GM12872 (cell line): ENCODE data around the gene HNMT.

Source experiments
- CTCF ChIP-seq: IDR thresholded peaks from 3 replicates; pipeline ENCODE4 v1.5.1; 2011; ENCODE audit warnings: low read depth, mild to moderate bottlenecking, low read length, moderate library complexity; ENCODE audit not compliant: insufficient read depth

HNMT gene

GRCh38 chr2:137997733-137998132 is 33.5 kb downstream of the HNMT start:
- no peak for TF ChIP-seq CTCF

GRCh38 chr2:137998503-137998902 is 34.2 kb downstream of the HNMT start:
- no peak for TF ChIP-seq CTCF

GRCh38 chr2:137999273-137999672 is 35.0 kb downstream of the HNMT start:
- no peak for TF ChIP-seq CTCF

- no peak for TF ChIP-seq CTCF
These were observed 35.7 kb downstream of the HNMT start for GRCh38 chr2:138000009-138000408.

GRCh38 chr2:138000796-138001195 is 36.5 kb downstream of the HNMT start:
- no peak for TF ChIP-seq CTCF

- TF ChIP-seq CTCF: no peak
These were observed 39.1 kb downstream of the HNMT start for GRCh38 chr2:138003411-138003810.

GRCh38 chr2:138007431-138007830 is 43.2 kb downstream of the HNMT start:
- no peak for TF ChIP-seq CTCF

GRCh38 chr2:138009622-138010021 is 45.3 kb downstream of the HNMT start:
- no peak for TF ChIP-seq CTCF
